H1 (cell line): Measurements from ENCODE around the gene AGFG1.

Source experiments
- BRCA1 ChIP-seq: IDR thresholded peaks from 2 replicates; pipeline ENCODE4 v1.6.1; 2012; ENCODE audit warnings: low read depth, low read length, improper control_type of control experiment
- CEBPB ChIP-seq: IDR thresholded peaks from 2 replicates; pipeline ENCODE4 v1.6.1; 2012; ENCODE audit warnings: low read depth, low read length
- CHD1 ChIP-seq: IDR thresholded peaks from 2 replicates; pipeline ENCODE4 v1.6.1; 2012; ENCODE audit warnings: low read depth, low read length, improper control_type of control experiment
- EP300 ChIP-seq, 2 experiments: IDR thresholded peaks; 1 replicate in 1 of 2; 2 replicates in 1 of 2; pipeline ENCODE4 v1.6.1; 2011 to 2012; ENCODE audit warnings: low read depth in 2 of 2, low read length in 2 of 2, mild to moderate bottlenecking in 2 of 2, borderline replicate concordance in 1 of 2, inconsistent platforms in 1 of 2, moderate library complexity in 1 of 2
- EZH2 ChIP-seq: fragments of 200-600 bp; sonication (generic); IDR thresholded peaks from 2 replicates; pipeline ENCODE4 v1.7.1; 2012; ENCODE audit warnings: low read depth, mild to moderate bottlenecking, moderate library complexity, low read length, inconsistent platforms; ENCODE audit not compliant: severe bottlenecking
- JUND ChIP-seq: IDR thresholded peaks from 2 replicates; pipeline ENCODE4 v1.6.1; 2011; ENCODE audit warnings: mild to moderate bottlenecking, improper control_type of control experiment, low read length
- POLR2AphosphoS5 ChIP-seq: IDR thresholded peaks from 2 replicates; pipeline ENCODE4 v1.6.1; 2011; ENCODE audit warnings: low read depth, low read length
- RFX5 ChIP-seq: IDR thresholded peaks from 2 replicates; pipeline ENCODE4 v1.6.1; 2011; ENCODE audit warnings: low read depth, low read length, improper control_type of control experiment, borderline replicate concordance
- RNF2 ChIP-seq: fragments of 200-900, 300-1000 bp; sonication (generic); IDR thresholded peaks from 2 replicates; pipeline ENCODE4 v1.7.1; 2016; ENCODE audit warnings: borderline replicate concordance, low read depth, mild to moderate bottlenecking, antibody characterized with exemption, low read length; ENCODE audit not compliant: poor library complexity, severe bottlenecking; ENCODE audit errors: missing control alignments
- TCF12 ChIP-seq: IDR thresholded peaks from 2 replicates; pipeline ENCODE4 v1.6.1; 2011; ENCODE audit warnings: low read depth, mild to moderate bottlenecking, low read length
- ZNF274 ChIP-seq: IDR thresholded peaks from 2 replicates; pipeline ENCODE4 v1.7.0; 2012; ENCODE audit warnings: low read length, borderline replicate concordance; ENCODE audit errors: extremely low read depth
- TF ChIP-seq, protein P1 (sequence below), 3 experiments: IDR thresholded peaks; 1 replicate in 2 of 3; 2 replicates in 1 of 3; pipeline versions ENCODE4 v1.5.1 to v1.6.1; 2011; ENCODE audit warnings: low read length in 3 of 3, mild to moderate bottlenecking in 3 of 3, inconsistent platforms in 2 of 3, low read depth in 1 of 3, moderate library complexity in 1 of 3; ENCODE audit not compliant: insufficient read depth in 1 of 3; ENCODE audit errors: control extremely low read depth in 1 of 3

DNA sequence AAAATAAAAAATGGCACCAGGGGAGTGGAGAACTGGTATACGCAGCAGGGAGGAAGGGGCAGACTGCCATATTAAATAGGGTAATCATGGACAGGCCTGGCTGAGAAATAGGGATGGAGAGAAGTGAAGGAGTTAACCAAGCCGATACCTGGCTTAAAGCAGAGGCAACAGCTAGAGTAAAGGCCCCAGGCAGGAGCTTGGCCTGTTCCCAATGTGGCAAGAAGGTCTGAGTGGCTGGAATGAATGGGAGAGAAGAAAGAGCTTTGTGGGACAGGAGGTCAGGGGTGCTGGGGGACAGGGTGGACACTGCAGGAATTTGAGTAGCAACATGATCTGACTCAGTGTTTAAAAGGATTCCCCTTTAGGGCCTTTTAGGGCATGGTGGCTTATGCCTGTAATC, 15.9 kb upstream of the AGFG1 start:
- no peak for TF ChIP-seq EZH2
- no peak for TF ChIP-seq POLR2AphosphoS5
- TF ChIP-seq BRCA1: no peak
- TF ChIP-seq ZNF274: no peak
- no peak for TF ChIP-seq JUND
- no peak for TF ChIP-seq CEBPB
- TF ChIP-seq TCF12: no peak
- TF ChIP-seq, protein P1, sequence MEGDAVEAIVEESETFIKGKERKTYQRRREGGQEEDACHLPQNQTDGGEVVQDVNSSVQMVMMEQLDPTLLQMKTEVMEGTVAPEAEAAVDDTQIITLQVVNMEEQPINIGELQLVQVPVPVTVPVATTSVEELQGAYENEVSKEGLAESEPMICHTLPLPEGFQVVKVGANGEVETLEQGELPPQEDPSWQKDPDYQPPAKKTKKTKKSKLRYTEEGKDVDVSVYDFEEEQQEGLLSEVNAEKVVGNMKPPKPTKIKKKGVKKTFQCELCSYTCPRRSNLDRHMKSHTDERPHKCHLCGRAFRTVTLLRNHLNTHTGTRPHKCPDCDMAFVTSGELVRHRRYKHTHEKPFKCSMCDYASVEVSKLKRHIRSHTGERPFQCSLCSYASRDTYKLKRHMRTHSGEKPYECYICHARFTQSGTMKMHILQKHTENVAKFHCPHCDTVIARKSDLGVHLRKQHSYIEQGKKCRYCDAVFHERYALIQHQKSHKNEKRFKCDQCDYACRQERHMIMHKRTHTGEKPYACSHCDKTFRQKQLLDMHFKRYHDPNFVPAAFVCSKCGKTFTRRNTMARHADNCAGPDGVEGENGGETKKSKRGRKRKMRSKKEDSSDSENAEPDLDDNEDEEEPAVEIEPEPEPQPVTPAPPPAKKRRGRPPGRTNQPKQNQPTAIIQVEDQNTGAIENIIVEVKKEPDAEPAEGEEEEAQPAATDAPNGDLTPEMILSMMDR (IDR thresholded peaks at IDR 0.05; ENCODE audit: control extremely low read depth in 1 of 3, insufficient read depth in 1 of 3, low read depth in 1 of 3, low read length in 3 of 3): no peak
- no peak for TF ChIP-seq EP300 (IDR thresholded peaks at IDR 0.05; ENCODE audit: borderline replicate concordance in 1 of 2, low read depth in 2 of 2, low read length in 2 of 2)
- no peak for TF ChIP-seq CHD1
- no peak for TF ChIP-seq RFX5
- TF ChIP-seq RNF2: no peak
